Measurements from ENCODE around the gene RBP2.

GRCh38 chr3:139455855-139456254 is 20.5 kb downstream of the RBP2 start:
- no peak for TF ChIP-seq EP300 (IDR thresholded peaks at IDR 0.05; ENCODE audit: borderline replicate concordance in 1 of 2, low read depth in 2 of 2, low read length in 2 of 2)
- TF ChIP-seq ATF2 (IDR thresholded peaks at IDR 0.05; ENCODE audit: low read length): no peak
- TF ChIP-seq EZH2 (IDR thresholded peaks at IDR 0.05; ENCODE audit: low read depth, low read length, severe bottlenecking): no peak
- peak in 2 of 3 experiments; percentile 34 to 45; a peak in 2 of 4 replicates for TF ChIP-seq CTCF (IDR thresholded peaks at IDR 0.05; ENCODE audit: control extremely low read depth in 1 of 3, insufficient read depth in 1 of 3, low read depth in 1 of 3, low read length in 3 of 3)
- TF ChIP-seq ZNF274 (IDR thresholded peaks at IDR 0.05; ENCODE audit: borderline replicate concordance, extremely low read depth, low read length): no peak
- TF ChIP-seq CBX5 (IDR thresholded peaks at IDR 0.05; ENCODE audit: low read depth, low read length): no peak
- no peak for TF ChIP-seq TAF1 (IDR thresholded peaks at IDR 0.05; ENCODE audit: low read depth, low read length)
- TF ChIP-seq GABPA (IDR thresholded peaks at IDR 0.05; ENCODE audit: borderline replicate concordance, insufficient read depth, low read length): no peak
- TF ChIP-seq CHD1 (IDR thresholded peaks at IDR 0.05; ENCODE audit: low read depth, low read length): no peak
- no peak for TF ChIP-seq TEAD4 (IDR thresholded peaks at IDR 0.05; ENCODE audit: low read depth, low read length)
